NCI-H510A treated with DMSO at 0.1 percent for 48 hours (cell line): ENCODE data around the gene ZP3.
A peak's percentile ranks its signal among the peaks of the same experiment; 100 is the strongest.
"Not testable (repeated sequence)": the region's sequence is repeated elsewhere in the genome, so short reads cannot be mapped to it uniquely, and the experiment has no call there.

Experiments
- DNase-seq: peaks from one replicate; lab custom pipeline; 2025; lab: John Stamatoyannopoulos, UW

ZP3 gene

GRCh38 chr7:76405738-76406137 lies 19.0 kb upstream of the ZP3 start:
- no peak for DNase-seq

- DNase-seq, result no peak
Measured at GRCh38 chr7:76407718-76408117, 17.0 kb upstream of the ZP3 start.

GRCh38 chr7:76408121-76408560 lies 16.6 kb upstream of the ZP3 start:
- no peak for DNase-seq

GRCh38 chr7:76409537-76409936 lies 15.2 kb upstream of the ZP3 start, which contains the start of gene SSC4D:
TSS of gene SSC4D (minus strand) at chr7:76409697. CDS start at chr7:76404439, 5,258 bp downstream.
- DNase-seq, result peak; percentile 63

GRCh38 chr7:76411626-76412025 lies 13.1 kb upstream of the ZP3 start:
- no peak for DNase-seq

GRCh38 chr7:76412249-76412648 lies 12.5 kb upstream of the ZP3 start:
- no peak for DNase-seq

- DNase-seq, result not testable (repeated sequence)
Measured at GRCh38 chr7:76417654-76418310, 7.0 kb upstream of the ZP3 start.

GRCh38 chr7:76421097-76421496 lies 3.7 kb upstream of the ZP3 start:
- DNase-seq, result not testable (repeated sequence)

- no peak for DNase-seq
Measured at GRCh38 chr7:76423666-76424412, 911 bp upstream of the ZP3 start.

- no peak for DNase-seq
Measured at GRCh38 chr7:76425156-76425555, 406 bp downstream of the ZP3 start.

GRCh38 chr7:76425558-76425957 lies 808 bp downstream of the ZP3 start:
- DNase-seq, result not testable (repeated sequence)

GRCh38 chr7:76426246-76426645 lies 1.5 kb downstream of the ZP3 start:
- DNase-seq, result no peak

- DNase-seq, result no peak
Measured at GRCh38 chr7:76427635-76428034, 2.9 kb downstream of the ZP3 start.

- DNase-seq, result no peak
Measured at GRCh38 chr7:76428149-76428823, 3.5 kb downstream of the ZP3 start.

- DNase-seq, result no peak
Measured at GRCh38 chr7:76428868-76429805, 4.4 kb downstream of the ZP3 start.

GRCh38 chr7:76430211-76430610 lies 5.5 kb downstream of the ZP3 start:
- DNase-seq, result no peak

GRCh38 chr7:76430836-76431235 lies 6.1 kb downstream of the ZP3 start:
- DNase-seq, result no peak

GRCh38 chr7:76437873-76438272 lies 13.1 kb downstream of the ZP3 start:
- not testable (repeated sequence) for DNase-seq

GRCh38 chr7:76439120-76439888 lies 14.6 kb downstream of the ZP3 start:
- not testable (repeated sequence) for DNase-seq

GRCh38 chr7:76440404-76440803 lies 15.7 kb downstream of the ZP3 start:
- DNase-seq, result not testable (repeated sequence)

GRCh38 chr7:76441792-76442191 lies 17.0 kb downstream of the ZP3 start:
- DNase-seq, result not testable (repeated sequence)
